DOHH2 (cell line): ENCODE measurements around the gene PIP4K2C.

Experiments
- H3F3A ChIP-seq: fragments of 200-600 bp; sonication (generic), shearing (Covaris generic); 2 replicates; pipeline ENCODE4 v1.6.0; 2016; ENCODE audit warnings: antibody characterized with exemption, mild to moderate bottlenecking; ENCODE audit not compliant: control insufficient read depth, insufficient read depth
- H3K27ac ChIP-seq: fragments of 200-600 bp; sonication (generic); 2 replicates; pipeline ENCODE4 v1.5.1; 2014; ENCODE audit warnings: low read depth, mild to moderate bottlenecking, low read length, moderate library complexity
- H3K27me3 ChIP-seq: fragments of 200-600 bp; sonication (generic); 2 replicates; pipeline ENCODE4 v1.6.1; 2014; ENCODE audit warnings: mild to moderate bottlenecking, low read length, mixed read lengths; ENCODE audit not compliant: control insufficient read depth
- H3K36me3 ChIP-seq: fragments of 200-600 bp; sonication (generic); 2 replicates; pipeline ENCODE4 v1.6.1; 2014; ENCODE audit warnings: mild to moderate bottlenecking, low read length, moderate library complexity, mixed read lengths; ENCODE audit not compliant: control insufficient read depth
- H3K4me1 ChIP-seq: fragments of 200-600 bp; sonication (generic); 2 replicates; pipeline ENCODE4 v1.6.1; 2014; ENCODE audit warnings: mild to moderate bottlenecking, low read length, mixed read lengths; ENCODE audit not compliant: control insufficient read depth
- H3K4me2 ChIP-seq: fragments of 200-600 bp; sonication (generic); 2 replicates; pipeline ENCODE4 v1.6.0; 2014; ENCODE audit warnings: mild to moderate bottlenecking, low read length, moderate library complexity
- H3K4me3 ChIP-seq: fragments of 200-600 bp; sonication (generic); 2 replicates; pipeline ENCODE4 v1.5.1; 2014; ENCODE audit warnings: mild to moderate bottlenecking, low read length, mixed read lengths
- H3K79me2 ChIP-seq: fragments of 200-600 bp; sonication (generic); 2 replicates; pipeline ENCODE4 v1.6.1; 2014; ENCODE audit warnings: mild to moderate bottlenecking, low read length, mixed read lengths; ENCODE audit not compliant: control insufficient read depth
- H3K9me2 ChIP-seq: fragments of 200-600 bp; sonication (generic); replicated peaks from 2 replicates; pipeline ENCODE4 v1.6.1; 2014; ENCODE audit warnings: mild to moderate bottlenecking, low read length, mixed read lengths; ENCODE audit not compliant: control insufficient read depth
- H3K9me3 ChIP-seq: fragments of 200-600 bp; sonication (generic); 2 replicates; pipeline ENCODE4 v1.6.1; 2014; ENCODE audit warnings: antibody characterized with exemption, low read length, mixed read lengths; ENCODE audit not compliant: control insufficient read depth, insufficient read depth
- H4K20me1 ChIP-seq: fragments of 200-600 bp; sonication (generic); 2 replicates; pipeline ENCODE4 v1.6.0; 2014; ENCODE audit warnings: low read depth, mild to moderate bottlenecking, antibody characterized with exemption, low read length, moderate library complexity; ENCODE audit not compliant: control insufficient read depth, insufficient read depth
- CTCF ChIP-seq: fragments of 200-600 bp; sonication (generic); IDR thresholded peaks from one replicate; pipeline ENCODE4 v1.5.1; 2014; ENCODE audit warnings: antibody characterized with exemption, mild to moderate bottlenecking, low read depth, low read length; ENCODE audit not compliant: poor library complexity, severe bottlenecking
- EZH2phosphoT487 ChIP-seq: fragments of 200-600 bp; sonication (generic); IDR thresholded peaks from 2 replicates; pipeline ENCODE4 v1.6.1; 2017; ENCODE audit warnings: borderline replicate concordance, mild to moderate bottlenecking, antibody characterized with exemption, low read length, moderate library complexity, mixed read lengths

The PIP4K2C gene

GRCh38 chr12:57593187-57593586, 2.2 kb downstream of the PIP4K2C start:
- no peak overlapping the region for H3K4me2 ChIP-seq
- TF ChIP-seq EZH2phosphoT487 (no peak), CTCF (no peak)

GRCh38 chr12:57600395-57600794, 9.4 kb downstream of the PIP4K2C start:
- Histone ChIP-seq H3K4me3 (no peak overlapping the region), H4K20me1 (no peaks in the 10 kb centered on the region), H3K27me3 (peaks cover 6% of the 10 kb centered on the region), H3F3A (no peaks in the 10 kb centered on the region), H3K36me3 (peaks cover 16% of the 10 kb centered on the region), H3K27ac (no peak overlapping the region), H3K4me1 (peaks cover 2% of the 10 kb centered on the region; the same call in 1 of the 2 replicates), H3K79me2 (no peaks in the 10 kb centered on the region), H3K4me2 (no peak overlapping the region), H3K9me2 (no peaks in the 10 kb centered on the region), H3K9me3 (no peaks in the 10 kb centered on the region)
- no peak for TF ChIP-seq CTCF
- TF ChIP-seq EZH2phosphoT487: no peak

More at GRCh38 chr12:57593187-57593586, 2.2 kb downstream of the PIP4K2C start:
- Histone ChIP-seq H3K27me3 (peaks cover 4% of the 10 kb centered on the region; the same call in 1 of the 2 replicates), H3K27ac (no peak overlapping the region), H3K9me3 (no peaks in the 10 kb centered on the region), H3K9me2 (no peaks in the 10 kb centered on the region), H3K36me3 (peaks cover 5% of the 10 kb centered on the region), H3K4me3 (no peak overlapping the region), H3F3A (no peaks in the 10 kb centered on the region), H3K4me1 (peaks cover 16% of the 10 kb centered on the region), H4K20me1 (no peaks in the 10 kb centered on the region), H3K79me2 (peaks cover 16% of the 10 kb centered on the region)

GRCh38 chr12:57602544-57602943, 11.6 kb downstream of the PIP4K2C start:
- no peaks in the 10 kb centered on the region for H3K9me2 ChIP-seq
- no peak overlapping the region for H3K27ac ChIP-seq
- no peak overlapping the region for H3K4me2 ChIP-seq
- H3K4me3 ChIP-seq: no peak overlapping the region
- peaks cover 11% of the 10 kb centered on the region; the same call in 1 of the 2 replicates for H3K36me3 ChIP-seq
- H3K79me2 ChIP-seq: no peaks in the 10 kb centered on the region
- H3K9me3 ChIP-seq: no peaks in the 10 kb centered on the region
- TF ChIP-seq CTCF (no peak), EZH2phosphoT487 (no peak)
- no peaks in the 10 kb centered on the region for H4K20me1 ChIP-seq
- H3F3A ChIP-seq: no peaks in the 10 kb centered on the region
- H3K4me1 ChIP-seq: peaks cover 2% of the 10 kb centered on the region; the same call in 1 of the 2 replicates
- H3K27me3 ChIP-seq: peaks cover 18% of the 10 kb centered on the region
